Peyer's patch (tissue), 4 donors: ENCODE results near the gene SIGLEC10. TPM values are rescaled to one million over a fixed set of nuclear protein-coding genes. Genes with fewer than 3 reads are reported as not detected.

Experiments used
- DNase-seq, 3 donors: peaks; one replicate each; pipeline ENCODE4 v3.0.0-alpha.2; 2017 to 2019
- H3K27ac ChIP-seq, 4 donors: fragments of 200-600 bp; sonication (generic); one replicate each; pipeline ENCODE4 v1.5.1; 2016 to 2019
- H3K27me3 ChIP-seq, 2 donors: fragments of 200-600 bp; sonication (generic); one replicate each; pipeline ENCODE4 v1.5.1; 2019
- H3K36me3 ChIP-seq, 3 donors: fragments of 200-600 bp; sonication (generic); one replicate each; pipeline ENCODE4 v1.5.1; 2016 to 2019
- H3K4me1 ChIP-seq, 4 donors: fragments of 200-600 bp; sonication (generic); one replicate each; pipeline ENCODE4 v1.5.1; 2016 to 2019
- H3K4me3 ChIP-seq, 4 donors: fragments of 200-600 bp; sonication (generic); 1 replicate in 3 of 4; 2 replicates in 1 of 4; pipeline ENCODE4 v1.5.1; 2016 to 2019; ENCODE audit warnings: mild to moderate bottlenecking in 1 of 4
- H3K9me3 ChIP-seq, 4 donors: fragments of 200-600 bp; sonication (generic); one replicate each; pipeline ENCODE4 v1.5.1; 2016 to 2019; ENCODE audit warnings: mild to moderate bottlenecking in 1 of 4
- CTCF ChIP-seq, 6 experiments: fragments of 450-650 bp in 4 of 6; fragments of 200-600 bp in 2 of 6; sonication (generic) in 1 of 6; IDR thresholded peaks; one replicate each; pipeline ENCODE4 v1.5.1; 2017 to 2019; ENCODE audit warnings: antibody characterized with exemption in 6 of 6, mild to moderate bottlenecking in 3 of 6, moderate library complexity in 1 of 6
- POLR2A ChIP-seq, 2 donors: fragments of 450-650 bp; IDR thresholded peaks; one replicate each; pipeline ENCODE4 v1.5.1; 2017; ENCODE audit warnings: antibody characterized with exemption in 2 of 2, mild to moderate bottlenecking in 2 of 2, moderate library complexity in 2 of 2
- total RNA-seq, 4 donors: library from RNA; depleted of rRNA; stranded (reverse); fragments of >200 nt; gene quantifications; one replicate each; pipeline ENCODE4 v1.1.0, GENCODE V29; 2016

The SIGLEC10 gene
- total RNA-seq, 4 donors from 2014 or later, result 0.53 to 35.5 (median 3.0) TPM

DNA sequence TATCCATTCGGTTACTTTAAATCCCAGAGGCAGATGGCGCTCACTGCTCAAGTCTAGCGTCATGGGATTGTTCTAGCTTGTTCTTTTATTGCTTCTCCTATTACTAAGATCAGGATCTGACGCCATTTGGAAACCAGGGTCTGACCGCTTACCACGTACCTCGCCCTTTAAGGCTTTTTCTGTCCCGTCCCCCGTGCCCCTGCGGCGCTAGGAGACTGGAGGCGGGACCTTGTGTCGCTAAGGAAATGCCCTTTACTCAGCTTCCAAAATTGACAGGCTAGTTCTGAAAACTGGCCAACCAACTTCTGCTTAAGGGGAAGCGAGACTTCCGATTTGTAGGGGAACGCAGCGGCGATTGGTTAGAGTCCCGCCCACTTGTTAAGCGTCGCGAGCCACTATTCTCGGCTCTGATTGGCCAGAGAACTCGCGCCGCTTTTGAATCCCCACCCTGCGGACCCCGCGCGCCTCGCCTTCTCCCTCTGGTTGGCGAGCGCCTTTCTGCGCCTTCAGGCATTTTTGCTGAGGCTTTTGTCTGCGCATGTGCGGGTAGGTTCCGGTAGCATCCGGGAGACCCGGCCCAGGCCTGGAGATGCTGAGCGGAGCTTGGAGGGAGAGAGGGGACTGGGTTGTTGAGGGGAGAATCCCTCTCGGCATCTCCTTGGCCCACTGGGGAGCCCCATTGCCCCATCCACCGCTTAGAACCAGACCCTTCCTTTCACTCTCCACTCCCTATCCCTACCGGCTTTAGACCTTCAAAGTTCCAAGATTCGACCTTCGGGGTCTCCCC is 23.2 kb downstream of the SIGLEC10 start:
- Histone ChIP-seq H3K4me3 (peak overlapping the region; percentile 28 to 49 (median 46)), H3K27me3 (no peaks in the 10 kb centered on the region), H3K36me3 (no peaks in the 10 kb centered on the region), H3K4me1 (peaks cover 0 to 11% (median 6%) of the 10 kb centered on the region in 4 donors), H3K27ac (peak overlapping the region; percentile 60 to 72 (median 66)), H3K9me3 (no peaks in the 10 kb centered on the region)
- TF ChIP-seq POLR2A (IDR thresholded peaks at IDR 0.05) (no peak), CTCF (IDR thresholded peaks at IDR 0.05) (peak in 2 of 6 experiments; percentile 9 to 34)
- peak; percentile 86 to 97 (median 91) for DNase-seq

- DNase-seq, result no peak
- Histone ChIP-seq H3K9me3 (no peaks in the 10 kb centered on the region), H3K4me3 (no peak overlapping the region), H3K27ac (no peak overlapping the region), H3K27me3 (no peaks in the 10 kb centered on the region), H3K36me3 (no peaks in the 10 kb centered on the region), H3K4me1 (peaks cover 0 to 11% (median 6%) of the 10 kb centered on the region in 4 donors)
- TF ChIP-seq POLR2A (IDR thresholded peaks at IDR 0.05) (no peak), CTCF (IDR thresholded peaks at IDR 0.05) (no peak)
Observed at GRCh38 chr19:51392701-51393100, 24.7 kb downstream of the SIGLEC10 start.

DNA sequence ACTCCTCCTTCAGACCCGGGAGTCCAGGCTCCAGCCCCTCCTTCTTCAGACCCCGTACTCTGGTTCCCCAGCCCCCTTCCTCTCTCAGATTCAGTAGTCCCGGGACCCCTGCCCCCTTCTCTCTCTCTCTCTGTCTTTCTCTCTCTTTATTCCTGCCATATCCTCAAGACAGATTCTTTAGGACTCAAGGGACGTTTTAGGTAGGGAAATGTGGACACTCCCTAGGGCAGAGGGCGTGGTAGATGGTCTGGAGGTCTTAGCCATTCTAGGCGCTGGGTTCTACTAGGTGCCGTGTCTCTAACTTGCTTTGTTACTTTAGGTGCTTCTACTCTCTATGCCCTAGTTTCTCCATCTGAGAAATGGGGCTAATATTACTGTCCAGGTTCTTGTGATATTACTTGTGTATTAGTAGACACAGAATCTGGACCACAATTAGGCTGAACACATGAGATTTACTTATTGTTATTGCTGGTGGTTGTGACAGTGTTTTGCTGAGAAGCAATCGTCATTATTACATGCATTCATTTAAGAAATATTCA is 26.3 kb downstream of the SIGLEC10 start:
- Histone ChIP-seq H3K4me1 (peaks cover 0 to 11% (median 6%) of the 10 kb centered on the region in 4 donors), H3K36me3 (no peaks in the 10 kb centered on the region), H3K27me3 (no peaks in the 10 kb centered on the region), H3K27ac (no peak overlapping the region), H3K4me3 (no peak overlapping the region), H3K9me3 (no peaks in the 10 kb centered on the region)
- DNase-seq, result no peak
- TF ChIP-seq CTCF (IDR thresholded peaks at IDR 0.05) (no peak), POLR2A (IDR thresholded peaks at IDR 0.05) (no peak)

DNA sequence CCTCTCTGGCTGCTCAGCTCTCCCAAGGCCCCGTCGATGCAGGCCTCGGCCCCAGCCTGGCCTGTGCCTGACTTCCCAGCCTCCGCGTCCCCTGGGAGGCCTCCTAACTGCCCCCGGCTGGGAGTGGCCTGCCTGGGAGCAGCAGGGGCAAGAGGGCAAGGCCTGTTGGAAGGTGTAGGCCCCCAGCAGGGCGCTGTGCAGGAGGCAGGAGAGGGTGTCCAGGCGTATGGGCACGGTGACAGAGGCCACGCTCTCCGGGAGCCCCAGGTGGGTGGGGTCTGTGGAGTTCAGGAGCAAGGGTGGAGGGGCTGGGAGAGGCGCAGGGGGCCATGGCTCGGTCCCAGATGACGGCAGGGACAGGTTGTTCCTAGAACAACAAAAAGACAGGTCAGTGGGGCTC is 28.3 kb downstream of the SIGLEC10 start:
- Histone ChIP-seq H3K4me3 (no peak overlapping the region), H3K27ac (no peak overlapping the region)
- DNase-seq, result no peak

GRCh38 chr19:51387924-51388389 is 29.5 kb downstream of the SIGLEC10 start, which contains the start of gene LIM2:
Gene LIM2 (minus strand): TSS chr19:51387974. CDS start chr19:51387443, 531 bp downstream.
- Histone ChIP-seq H3K36me3 (no peaks in the 10 kb centered on the region), H3K4me3 (no peak within 1 kb of the TSS), H3K27me3 (no peaks in the 10 kb centered on the region), H3K27ac (no peak within 1 kb of the TSS), H3K4me1 (no peaks in the 10 kb centered on the region), H3K9me3 (no peaks in the 10 kb centered on the region)
- no peak for TF ChIP-seq POLR2A (IDR thresholded peaks at IDR 0.05)
- TF ChIP-seq CTCF (IDR thresholded peaks at IDR 0.05), result no peak
- DNase-seq, result no peak

More for the DNA sequence above, 28.3 kb downstream of the SIGLEC10 start:
- H3K27me3 ChIP-seq, result no peaks in the 10 kb centered on the region
- H3K9me3 ChIP-seq, result no peaks in the 10 kb centered on the region
- H3K4me1 ChIP-seq, result peaks cover 0 to 4% (median 0%) of the 10 kb centered on the region in 4 donors
- H3K36me3 ChIP-seq, result no peaks in the 10 kb centered on the region
- TF ChIP-seq POLR2A (IDR thresholded peaks at IDR 0.05), result no peak
- TF ChIP-seq CTCF (IDR thresholded peaks at IDR 0.05), result no peak
